WTC11 (cell line): Measurements from ENCODE around the gene MLX. TPM values are rescaled to one million over a fixed set of nuclear protein-coding genes. Genes with fewer than 3 reads are reported as not detected.
A peak's percentile ranks its signal among the peaks of the same experiment; 100 is the strongest.
"Not testable (repeated sequence)": the region's sequence is repeated elsewhere in the genome, so short reads cannot be mapped to it uniquely, and the experiment has no call there.

Experiments used
- ATAC-seq: fragments of 200-7000 bp; cut with Tn5 transposase; 2 replicates; pipeline ENCODE4 v1.10.0; 2021; ENCODE audit warnings: mild to moderate bottlenecking, moderate library complexity
- CTCF ChIA-PET: fragments of 300-600 bp; sonication (Branson Sonifier 250); formaldehyde crosslinking; loops from one replicate; lab custom pipeline; 2021; ENCODE audit warnings: antibody characterized with exemption; lab: Charles Lee
- POLR2A ChIA-PET: fragments of 350-600 bp; sonication (Branson Sonifier 250); formaldehyde crosslinking; loops from one replicate; lab custom pipeline; 2021; ENCODE audit warnings: antibody characterized with exemption; lab: Charles Lee
- DNase-seq: peaks from one replicate; pipeline ENCODE4 v3.0.0; 2021; ENCODE audit warnings: low spot score
- H3K27ac Mint-ChIP-seq: 2 replicates; pipeline ENCODE4 v1.8.0; 2021; ENCODE audit warnings: mixed read lengths
- H3K27me3 Mint-ChIP-seq: 2 replicates; pipeline ENCODE4 v1.8.0; 2021; ENCODE audit warnings: low read depth, mild to moderate bottlenecking, moderate library complexity, mixed read lengths
- H3K36me3 Mint-ChIP-seq: 2 replicates; pipeline ENCODE4 v1.8.0; 2021; ENCODE audit warnings: mixed read lengths
- H3K4me1 Mint-ChIP-seq: 2 replicates; pipeline ENCODE4 v1.8.0; 2022; ENCODE audit warnings: mixed read lengths
- H3K4me3 Mint-ChIP-seq: 2 replicates; pipeline ENCODE4 v1.8.0; 2021; ENCODE audit warnings: mild to moderate bottlenecking, moderate library complexity, mixed read lengths
- H3K9me3 Mint-ChIP-seq: 2 replicates; pipeline ENCODE4 v1.8.0; 2021; ENCODE audit warnings: mixed read lengths
- CBFB ChIP-seq: sonication (generic); formaldehyde crosslinking; IDR thresholded peaks from 2 replicates; pipeline ENCODE4 v1.8.1; 2022; ENCODE audit warnings: mild to moderate bottlenecking, low read depth, missing genetic modification reagents
- CREM ChIP-seq: sonication (generic); formaldehyde crosslinking; IDR thresholded peaks from 2 replicates; pipeline ENCODE4 v1.8.1; 2022; ENCODE audit warnings: mild to moderate bottlenecking, missing genetic modification reagents, moderate library complexity
- MYBL2 ChIP-seq: sonication (generic); formaldehyde crosslinking; IDR thresholded peaks from 2 replicates; pipeline ENCODE4 v1.8.1; 2023; ENCODE audit warnings: mild to moderate bottlenecking, moderate library complexity, missing genetic modification reagents
- SP1 ChIP-seq: sonication (generic); formaldehyde crosslinking; conservative IDR thresholded peaks from 2 replicates; pipeline ENCODE4 v1.8.1; 2022; ENCODE audit warnings: missing genetic modification reagents
- TP53 ChIP-seq: sonication (generic); formaldehyde crosslinking; IDR thresholded peaks from 2 replicates; pipeline ENCODE4 v1.8.1; 2023; ENCODE audit warnings: mild to moderate bottlenecking, missing genetic modification reagents
- total RNA-seq: library from RNA; stranded (reverse); gene quantifications from 3 replicates; pipeline ENCODE4 v1.2.3, GENCODE V29; 2021
- TF ChIP-seq, protein P1 (sequence below): sonication (generic); formaldehyde crosslinking; IDR thresholded peaks from 2 replicates; pipeline ENCODE4 v1.8.0; 2023; ENCODE audit warnings: missing genetic modification reagents
- TF ChIP-seq, protein P2 (sequence below): sonication (generic); formaldehyde crosslinking; IDR thresholded peaks from 2 replicates; pipeline ENCODE4 v1.8.1; 2023; ENCODE audit warnings: mild to moderate bottlenecking, missing genetic modification reagents, borderline replicate concordance
- TF ChIP-seq, protein P3 (sequence below): sonication (generic); formaldehyde crosslinking; IDR thresholded peaks from 2 replicates; pipeline ENCODE4 v1.8.0; 2022; ENCODE audit warnings: mild to moderate bottlenecking, missing genetic modification reagents
- TF ChIP-seq, protein P4 (sequence below): sonication (generic); formaldehyde crosslinking; IDR thresholded peaks from 2 replicates; pipeline ENCODE4 v1.8.1; 2022; ENCODE audit warnings: mild to moderate bottlenecking, moderate library complexity, missing genetic modification reagents
- TF ChIP-seq, protein P5 (sequence below): sonication (generic); formaldehyde crosslinking; IDR thresholded peaks from 2 replicates; pipeline ENCODE4 v1.8.1; 2023; ENCODE audit warnings: mild to moderate bottlenecking, missing genetic modification reagents, moderate library complexity
- TF ChIP-seq, protein P6 (sequence below): sonication (generic); formaldehyde crosslinking; IDR thresholded peaks from 2 replicates; pipeline ENCODE4 v1.8.1; 2023; ENCODE audit warnings: mild to moderate bottlenecking, moderate library complexity, missing genetic modification reagents
- TF ChIP-seq, protein P7 (sequence below): fragments of 250-450 bp; sonication (Bioruptor Pico); IDR thresholded peaks from 2 replicates; pipeline ENCODE4 v1.9.0; 2021; ENCODE audit warnings: moderate library complexity, mild to moderate bottlenecking, inconsistent platforms, borderline replicate concordance

The MLX gene
- total RNA-seq, 1 experiment from 2014 or later = 34.9 TPM

DNA sequence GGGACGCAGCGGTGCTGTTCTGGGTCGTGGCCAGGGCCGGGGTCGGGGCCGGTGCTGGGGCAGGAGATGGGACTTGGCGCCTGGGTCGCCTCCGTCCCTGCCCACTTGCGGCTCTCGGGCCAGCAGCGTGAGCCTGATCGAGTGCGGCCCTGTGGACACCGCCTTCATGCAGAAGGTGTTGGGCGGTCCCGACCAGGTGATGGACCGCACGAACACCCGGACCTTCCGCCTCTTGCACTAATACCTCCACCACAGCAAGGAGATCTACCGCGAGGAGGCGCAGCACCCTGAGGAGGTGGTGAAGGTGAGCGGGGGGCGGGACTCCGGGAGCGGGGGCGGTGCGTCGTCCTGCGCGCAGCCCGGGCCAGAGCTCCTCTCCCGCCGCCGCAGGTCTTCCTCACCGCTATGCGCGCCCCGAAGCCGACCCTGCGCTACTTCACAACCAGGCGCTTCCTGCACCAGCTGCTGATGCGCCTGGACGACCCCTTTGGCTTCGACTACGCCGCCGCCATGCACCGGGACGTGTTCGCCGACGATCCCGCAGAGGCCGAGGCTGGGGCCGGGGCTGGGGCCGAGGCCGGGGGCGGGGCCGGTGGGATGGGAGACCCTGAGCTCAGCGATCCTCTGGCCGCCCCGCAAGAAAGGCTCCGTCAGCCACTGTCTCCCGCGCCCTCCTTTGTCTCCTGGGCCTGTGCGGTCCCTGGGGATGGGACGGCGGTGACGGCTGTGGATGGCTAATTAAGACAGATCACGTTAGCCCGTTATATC lies 18.6 kb upstream of the MLX start (continued):
- TF ChIP-seq, protein P1, sequence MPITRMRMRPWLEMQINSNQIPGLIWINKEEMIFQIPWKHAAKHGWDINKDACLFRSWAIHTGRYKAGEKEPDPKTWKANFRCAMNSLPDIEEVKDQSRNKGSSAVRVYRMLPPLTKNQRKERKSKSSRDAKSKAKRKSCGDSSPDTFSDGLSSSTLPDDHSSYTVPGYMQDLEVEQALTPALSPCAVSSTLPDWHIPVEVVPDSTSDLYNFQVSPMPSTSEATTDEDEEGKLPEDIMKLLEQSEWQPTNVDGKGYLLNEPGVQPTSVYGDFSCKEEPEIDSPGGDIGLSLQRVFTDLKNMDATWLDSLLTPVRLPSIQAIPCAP = no peak
- TF ChIP-seq TP53 (CRISPR knock-in tag) (peak; percentile 68; the same call in 1 of the 2 replicates), CREM (CRISPR knock-in tag) (0 out of 2 replicates have a peak, but pooled peaks have one; percentile 26), SP1 (CRISPR knock-in tag) (peak; percentile 80), MYBL2 (CRISPR knock-in tag) (0 out of 2 replicates have a peak, but pooled peaks have one; percentile 43), CBFB (peak; percentile 37; the same call in 1 of the 2 replicates)
- TF ChIP-seq, protein P2, sequence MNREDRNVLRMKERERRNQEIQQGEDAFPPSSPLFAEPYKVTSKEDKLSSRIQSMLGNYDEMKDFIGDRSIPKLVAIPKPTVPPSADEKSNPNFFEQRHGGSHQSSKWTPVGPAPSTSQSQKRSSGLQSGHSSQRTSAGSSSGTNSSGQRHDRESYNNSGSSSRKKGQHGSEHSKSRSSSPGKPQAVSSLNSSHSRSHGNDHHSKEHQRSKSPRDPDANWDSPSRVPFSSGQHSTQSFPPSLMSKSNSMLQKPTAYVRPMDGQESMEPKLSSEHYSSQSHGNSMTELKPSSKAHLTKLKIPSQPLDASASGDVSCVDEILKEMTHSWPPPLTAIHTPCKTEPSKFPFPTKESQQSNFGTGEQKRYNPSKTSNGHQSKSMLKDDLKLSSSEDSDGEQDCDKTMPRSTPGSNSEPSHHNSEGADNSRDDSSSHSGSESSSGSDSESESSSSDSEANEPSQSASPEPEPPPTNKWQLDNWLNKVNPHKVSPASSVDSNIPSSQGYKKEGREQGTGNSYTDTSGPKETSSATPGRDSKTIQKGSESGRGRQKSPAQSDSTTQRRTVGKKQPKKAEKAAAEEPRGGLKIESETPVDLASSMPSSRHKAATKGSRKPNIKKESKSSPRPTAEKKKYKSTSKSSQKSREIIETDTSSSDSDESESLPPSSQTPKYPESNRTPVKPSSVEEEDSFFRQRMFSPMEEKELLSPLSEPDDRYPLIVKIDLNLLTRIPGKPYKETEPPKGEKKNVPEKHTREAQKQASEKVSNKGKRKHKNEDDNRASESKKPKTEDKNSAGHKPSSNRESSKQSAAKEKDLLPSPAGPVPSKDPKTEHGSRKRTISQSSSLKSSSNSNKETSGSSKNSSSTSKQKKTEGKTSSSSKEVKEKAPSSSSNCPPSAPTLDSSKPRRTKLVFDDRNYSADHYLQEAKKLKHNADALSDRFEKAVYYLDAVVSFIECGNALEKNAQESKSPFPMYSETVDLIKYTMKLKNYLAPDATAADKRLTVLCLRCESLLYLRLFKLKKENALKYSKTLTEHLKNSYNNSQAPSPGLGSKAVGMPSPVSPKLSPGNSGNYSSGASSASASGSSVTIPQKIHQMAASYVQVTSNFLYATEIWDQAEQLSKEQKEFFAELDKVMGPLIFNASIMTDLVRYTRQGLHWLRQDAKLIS (CRISPR knock-in tag) = peak; percentile 66
- TF ChIP-seq, protein P3, sequence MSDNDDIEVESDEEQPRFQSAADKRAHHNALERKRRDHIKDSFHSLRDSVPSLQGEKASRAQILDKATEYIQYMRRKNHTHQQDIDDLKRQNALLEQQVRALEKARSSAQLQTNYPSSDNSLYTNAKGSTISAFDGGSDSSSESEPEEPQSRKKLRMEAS = peak; percentile 80
- TF ChIP-seq, protein P4, sequence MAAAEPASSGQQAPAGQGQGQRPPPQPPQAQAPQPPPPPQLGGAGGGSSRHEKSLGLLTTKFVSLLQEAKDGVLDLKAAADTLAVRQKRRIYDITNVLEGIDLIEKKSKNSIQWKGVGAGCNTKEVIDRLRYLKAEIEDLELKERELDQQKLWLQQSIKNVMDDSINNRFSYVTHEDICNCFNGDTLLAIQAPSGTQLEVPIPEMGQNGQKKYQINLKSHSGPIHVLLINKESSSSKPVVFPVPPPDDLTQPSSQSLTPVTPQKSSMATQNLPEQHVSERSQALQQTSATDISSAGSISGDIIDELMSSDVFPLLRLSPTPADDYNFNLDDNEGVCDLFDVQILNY (CRISPR knock-in tag) = peak; percentile 90
- TF ChIP-seq, protein P5, sequence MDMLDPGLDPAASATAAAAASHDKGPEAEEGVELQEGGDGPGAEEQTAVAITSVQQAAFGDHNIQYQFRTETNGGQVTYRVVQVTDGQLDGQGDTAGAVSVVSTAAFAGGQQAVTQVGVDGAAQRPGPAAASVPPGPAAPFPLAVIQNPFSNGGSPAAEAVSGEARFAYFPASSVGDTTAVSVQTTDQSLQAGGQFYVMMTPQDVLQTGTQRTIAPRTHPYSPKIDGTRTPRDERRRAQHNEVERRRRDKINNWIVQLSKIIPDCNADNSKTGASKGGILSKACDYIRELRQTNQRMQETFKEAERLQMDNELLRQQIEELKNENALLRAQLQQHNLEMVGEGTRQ (CRISPR knock-in tag) = peak; percentile 60
- TF ChIP-seq, protein P6, sequence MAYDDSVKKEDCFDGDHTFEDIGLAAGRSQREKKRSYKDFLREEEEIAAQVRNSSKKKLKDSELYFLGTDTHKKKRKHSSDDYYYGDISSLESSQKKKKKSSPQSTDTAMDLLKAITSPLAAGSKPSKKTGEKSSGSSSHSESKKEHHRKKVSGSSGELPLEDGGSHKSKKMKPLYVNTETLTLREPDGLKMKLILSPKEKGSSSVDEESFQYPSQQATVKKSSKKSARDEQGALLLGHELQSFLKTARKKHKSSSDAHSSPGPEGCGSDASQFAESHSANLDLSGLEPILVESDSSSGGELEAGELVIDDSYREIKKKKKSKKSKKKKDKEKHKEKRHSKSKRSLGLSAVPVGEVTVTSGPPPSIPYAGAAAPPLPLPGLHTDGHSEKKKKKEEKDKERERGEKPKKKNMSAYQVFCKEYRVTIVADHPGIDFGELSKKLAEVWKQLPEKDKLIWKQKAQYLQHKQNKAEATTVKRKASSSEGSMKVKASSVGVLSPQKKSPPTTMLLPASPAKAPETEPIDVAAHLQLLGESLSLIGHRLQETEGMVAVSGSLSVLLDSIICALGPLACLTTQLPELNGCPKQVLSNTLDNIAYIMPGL (CRISPR knock-in tag) = peak; percentile 84
- TF ChIP-seq, protein P7, sequence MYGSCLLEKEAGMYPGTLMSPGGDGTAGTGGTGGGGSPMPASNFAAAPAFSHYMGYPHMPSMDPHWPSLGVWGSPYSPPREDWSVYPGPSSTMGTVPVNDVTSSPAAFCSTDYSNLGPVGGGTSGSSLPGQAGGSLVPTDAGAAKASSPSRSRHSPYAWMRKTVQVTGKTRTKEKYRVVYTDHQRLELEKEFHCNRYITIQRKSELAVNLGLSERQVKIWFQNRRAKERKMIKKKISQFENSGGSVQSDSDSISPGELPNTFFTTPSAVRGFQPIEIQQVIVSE = no peak
- TF ChIP-seq, all 79 proteins: peak for 19

DNA sequence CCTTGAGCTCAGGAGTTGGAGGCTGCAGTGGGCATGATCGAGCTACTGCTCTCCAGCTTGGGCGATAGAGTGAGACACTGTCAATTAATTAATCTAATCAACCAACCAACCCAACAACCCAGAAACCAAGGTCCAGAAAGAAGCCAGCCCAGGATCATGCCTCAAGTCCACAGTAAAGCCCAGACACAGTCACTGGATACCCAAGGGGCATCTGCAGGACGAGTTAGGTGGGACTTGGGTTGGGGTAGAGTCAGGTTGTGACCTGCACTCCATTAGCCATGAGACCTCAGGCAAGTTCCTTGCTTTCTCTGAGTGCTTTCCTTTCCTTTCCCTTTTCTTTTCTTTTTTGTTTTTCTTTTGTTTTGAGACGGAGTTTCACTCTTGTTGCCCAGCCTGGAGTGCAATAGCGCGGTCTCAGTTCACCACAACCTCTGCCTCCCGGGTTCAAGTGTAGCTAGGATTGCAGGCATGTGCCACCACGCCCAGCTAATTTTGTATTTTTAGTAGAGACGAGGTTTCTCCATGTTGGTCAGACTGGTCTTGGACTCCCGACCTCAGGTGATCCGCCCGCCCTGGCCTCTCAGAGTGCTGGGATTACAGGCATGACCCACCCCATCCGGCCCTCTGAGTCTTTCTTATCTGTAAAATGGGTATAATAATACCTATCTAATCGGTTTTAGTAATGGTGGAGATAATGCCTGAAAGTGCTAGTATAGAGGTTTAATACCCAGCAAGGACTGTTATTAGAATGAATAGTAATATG lies 17.7 kb upstream of the MLX start:
- H3K4me3 Mint-ChIP-seq = peak overlapping the region; percentile 59
- DNase-seq = no peak
- H3K9me3 Mint-ChIP-seq = no peaks in the 10 kb centered on the region
- no peak for ATAC-seq
- H3K4me1 Mint-ChIP-seq = peaks cover 17% of the 10 kb centered on the region
- no peaks in the 10 kb centered on the region for H3K36me3 Mint-ChIP-seq
- TF ChIP-seq, protein P3 = no peak
- ChIA-PET POLR2A (interaction anchor here (0.9 to 2.0 kb wide), 3 partner anchors 13 to 29 kb away, joined by 3 to 15 read pairs (median 3); partner anchors contain the start of gene NAGLU), CTCF (interaction anchor here (1.0 to 3.0 kb wide), 23 partner anchors 9 to 368 kb away, joined by 3 to 65 read pairs (median 7); partner anchors contain the start of genes BECN1, CAVIN1, CNTNAP1 and MLX)
- H3K27ac Mint-ChIP-seq = no peak overlapping the region
- peaks cover 2% of the 10 kb centered on the region; the same call in 1 of the 2 replicates for H3K27me3 Mint-ChIP-seq

DNA sequence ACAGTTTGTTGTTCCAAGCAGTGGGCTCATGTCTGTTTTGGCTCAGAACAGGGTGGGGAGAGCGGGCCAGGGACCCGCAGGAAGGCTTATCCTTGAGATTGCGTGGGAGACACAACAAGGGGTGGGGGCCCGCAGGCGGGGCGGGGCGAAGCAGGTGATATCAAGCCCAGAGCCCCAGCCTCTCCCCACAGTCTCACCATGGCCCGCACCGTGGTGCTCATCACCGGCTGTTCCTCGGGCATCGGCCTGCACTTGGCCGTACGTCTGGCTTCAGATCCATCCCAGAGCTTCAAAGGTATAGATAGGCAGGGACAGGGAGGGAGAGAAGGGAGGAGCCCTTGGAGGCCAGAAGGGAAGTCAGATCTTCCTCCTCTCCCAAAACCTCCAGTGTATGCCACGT lies 14.2 kb upstream of the MLX start, which contains the start of gene HSD17B1:
HSD17B1 (plus strand) TSS at position 188 of the 400 bp plus-strand sequence; CDS start at position 199, 11 bp downstream.
- H3K9me3 Mint-ChIP-seq, H3K36me3 Mint-ChIP-seq, POLR2A ChIA-PET, ATAC-seq, CTCF ChIA-PET, DNase-seq, H3K27me3 Mint-ChIP-seq: not testable (repeated sequence)
- H3K27ac Mint-ChIP-seq = 0 out of 2 replicates have a peak within 1 kb of the TSS, but pooled peaks have one; percentile 57
- H3K4me3 Mint-ChIP-seq = peak within 1 kb of the TSS; percentile 85
- peaks cover 21% of the 10 kb centered on the region for H3K4me1 Mint-ChIP-seq
